H9 (cell line): ENCODE measurements around the gene PNLIP. TPM values are rescaled to one million over a fixed set of nuclear protein-coding genes. Genes with fewer than 3 reads are reported as not detected.

Source experiments
- DNase-seq: peaks from one replicate; pipeline ENCODE4 v3.0.0-alpha.2; 2017
- H2AFZ ChIP-seq: one replicate; pipeline ENCODE4 v1.6.1; 2013; ENCODE audit warnings: mild to moderate bottlenecking, low read length, control low read depth, moderate library complexity
- H2AK5ac ChIP-seq: 2 replicates; pipeline ENCODE4 v1.6.1; 2013; ENCODE audit warnings: low read length, control low read depth, mixed read lengths; ENCODE audit not compliant: insufficient read length
- H2BK120ac ChIP-seq: one replicate; pipeline ENCODE4 v1.6.1; 2013; ENCODE audit warnings: low read depth, mild to moderate bottlenecking, low read length, control low read depth, inconsistent platforms; ENCODE audit not compliant: poor library complexity, severe bottlenecking
- H2BK12ac ChIP-seq: 2 replicates; pipeline ENCODE4 v1.6.1; 2013; ENCODE audit warnings: low read length, control low read depth, mixed read lengths, low read depth; ENCODE audit not compliant: insufficient read length
- H2BK15ac ChIP-seq: 2 replicates; pipeline ENCODE4 v1.6.1; 2013; ENCODE audit warnings: low read depth, low read length, control low read depth
- H2BK20ac ChIP-seq: one replicate; pipeline ENCODE4 v1.6.1; 2013; ENCODE audit warnings: low read depth, mild to moderate bottlenecking, low read length, control low read depth, inconsistent platforms; ENCODE audit not compliant: poor library complexity, severe bottlenecking
- H2BK5ac ChIP-seq: 2 replicates; pipeline ENCODE4 v1.6.1; 2013; ENCODE audit warnings: low read length, control low read depth, mixed read lengths; ENCODE audit not compliant: insufficient read length
- H3K14ac ChIP-seq: 2 replicates; pipeline ENCODE4 v1.6.1; 2013; ENCODE audit warnings: low read length, control low read depth; ENCODE audit not compliant: insufficient read depth
- H3K18ac ChIP-seq: 2 replicates; pipeline ENCODE4 v1.6.1; 2013; ENCODE audit warnings: low read depth, mild to moderate bottlenecking, mixed read lengths, low read length, control low read depth; ENCODE audit not compliant: insufficient read length
- H3K23ac ChIP-seq: 2 replicates; pipeline ENCODE4 v1.6.1; 2013; ENCODE audit warnings: low read length, control low read depth, mixed read lengths, low read depth; ENCODE audit not compliant: insufficient read length
- H3K23me2 ChIP-seq: 2 replicates; pipeline ENCODE4 v1.6.1; 2013; ENCODE audit warnings: low read depth, mild to moderate bottlenecking, mixed read lengths, low read length, control low read depth; ENCODE audit not compliant: insufficient read length, poor library complexity, severe bottlenecking
- H3K27ac ChIP-seq: 2 replicates; pipeline ENCODE4 v1.5.1; 2013; ENCODE audit warnings: low read length, control low read depth, mixed read lengths, low read depth; ENCODE audit not compliant: insufficient read length
- H3K27me3 ChIP-seq: 2 replicates; pipeline ENCODE4 v1.6.1; 2013; ENCODE audit warnings: low read length, control low read depth, inconsistent platforms; ENCODE audit not compliant: insufficient read depth
- H3K4ac ChIP-seq: 2 replicates; pipeline ENCODE4 v1.6.1; 2013; ENCODE audit warnings: low read depth, mild to moderate bottlenecking, control low read depth, inconsistent platforms, low read length, moderate library complexity
- H3K4me1 ChIP-seq: 2 replicates; pipeline ENCODE4 v1.6.1; 2013; ENCODE audit warnings: low read length, control low read depth, inconsistent platforms; ENCODE audit not compliant: insufficient read depth
- H3K4me2 ChIP-seq: 2 replicates; pipeline ENCODE4 v1.6.1; 2013; ENCODE audit warnings: low read length, control low read depth, mixed read lengths; ENCODE audit not compliant: insufficient read length, insufficient read depth
- H3K56ac ChIP-seq: 2 replicates; pipeline ENCODE4 v1.6.1; 2013; ENCODE audit warnings: low read depth, mild to moderate bottlenecking, mixed read lengths, low read length, control low read depth; ENCODE audit not compliant: insufficient read length
- H3K79me1 ChIP-seq: 2 replicates; pipeline ENCODE4 v1.6.1; 2013; ENCODE audit warnings: low read depth, mild to moderate bottlenecking, moderate library complexity, low read length, control low read depth, inconsistent platforms; ENCODE audit not compliant: insufficient read depth, poor library complexity, severe bottlenecking
- H3K79me2 ChIP-seq: 2 replicates; pipeline ENCODE4 v1.6.1; 2013; ENCODE audit warnings: low read length, control low read depth, inconsistent platforms; ENCODE audit not compliant: insufficient read depth
- H3K9ac ChIP-seq: 2 replicates; pipeline ENCODE4 v1.6.1; 2013; ENCODE audit warnings: low read length, control low read depth, mixed read lengths; ENCODE audit not compliant: insufficient read length; ENCODE audit errors: extremely low read depth
- H3K9me3 ChIP-seq: one replicate; pipeline ENCODE4 v1.6.1; 2013; ENCODE audit warnings: low read depth, low read length, inconsistent platforms; ENCODE audit not compliant: control insufficient read depth
- H3T11ph ChIP-seq: one replicate; pipeline ENCODE4 v1.6.1; 2013; ENCODE audit warnings: mild to moderate bottlenecking, low read length, control low read depth, inconsistent platforms
- H4K20me1 ChIP-seq: one replicate; pipeline ENCODE4 v1.6.1; 2013; ENCODE audit not compliant: control insufficient read depth, insufficient read length, insufficient read depth
- H4K5ac ChIP-seq: 2 replicates; pipeline ENCODE4 v1.6.1; 2013; ENCODE audit warnings: low read depth, mild to moderate bottlenecking, mixed read lengths, low read length, control low read depth; ENCODE audit not compliant: insufficient read length
- H4K8ac ChIP-seq: replicated peaks from 2 replicates; pipeline ENCODE4 v1.6.1; 2013; ENCODE audit warnings: low read length, control low read depth, mixed read lengths, low read depth; ENCODE audit not compliant: insufficient read length
- H4K91ac ChIP-seq: 2 replicates; pipeline ENCODE4 v1.6.1; 2013; ENCODE audit warnings: low read depth, mild to moderate bottlenecking, moderate library complexity, mixed read lengths, low read length, control low read depth; ENCODE audit not compliant: insufficient read length
- H3K27ac Mint-ChIP-seq, 3 experiments: 2 replicates in 2 of 3; 3 replicates in 1 of 3; pipeline ENCODE4 v1.8.0; 2020 to 2021; ENCODE audit warnings: mixed read lengths in 3 of 3, mild to moderate bottlenecking in 1 of 3, moderate library complexity in 1 of 3
- H3K27me3 Mint-ChIP-seq: 2 replicates; pipeline ENCODE4 v1.8.0; 2021; ENCODE audit warnings: low read depth, mild to moderate bottlenecking, moderate library complexity, mixed read lengths
- H3K36me3 Mint-ChIP-seq, 3 experiments: 2 replicates in 2 of 3; 3 replicates in 1 of 3; pipeline ENCODE4 v1.8.0; 2020 to 2021; ENCODE audit warnings: low read depth in 3 of 3, mixed read lengths in 3 of 3; ENCODE audit not compliant: insufficient read depth in 1 of 3
- H3K4me1 Mint-ChIP-seq, 2 experiments: 2 replicates each; pipeline ENCODE4 v1.8.0; 2020; ENCODE audit warnings: mixed read lengths in 2 of 2
- H3K4me3 Mint-ChIP-seq, 2 experiments: 2 replicates in 1 of 2; 3 replicates in 1 of 2; pipeline ENCODE4 v1.8.0; 2020 to 2021; ENCODE audit warnings: mild to moderate bottlenecking in 2 of 2, mixed read lengths in 2 of 2, moderate library complexity in 1 of 2
- H3K9me3 Mint-ChIP-seq, 2 experiments: 2 replicates in 1 of 2; 3 replicates in 1 of 2; pipeline ENCODE4 v1.8.0; 2020; ENCODE audit warnings: mild to moderate bottlenecking in 2 of 2, mixed read lengths in 2 of 2, moderate library complexity in 1 of 2
- CTCF ChIP-seq: fragments of 200-600 bp; sonication (generic); conservative IDR thresholded peaks from 3 replicates; pipeline ENCODE4 v1.8.0; 2021; ENCODE audit warnings: antibody characterized with exemption, mild to moderate bottlenecking
- WGBS: extraction: QIAGEN DNeasy Blood & Tissue Kit; methylation state at CpG from one replicate; pipeline ENCODE4 v1.1.7; 2013; ENCODE audit warnings: missing lambda C conversion rate, low lambda C conversion rate, mixed read lengths; ENCODE audit not compliant: insufficient read length; ENCODE audit errors: extremely low coverage; 5-methylcytosine and 5-hydroxymethylcytosine counted together
- total RNA-seq: library from RNA; stranded (reverse); gene quantifications from 2 replicates; pipeline ENCODE4 v1.2.1, GENCODE V29; 2021

Gene PNLIP
- total RNA-seq, 1 experiment from 2014 or later, result not detected

GRCh38 chr10:116599991-116600390 is 54.3 kb downstream of the PNLIP start:
- H3K9me3 Mint-ChIP-seq, result no peaks in the 10 kb centered on the region
- Histone ChIP-seq H3K9me3 (no peaks in the 10 kb centered on the region), H3K14ac (no peak overlapping the region), H2BK12ac (no peak overlapping the region), H4K5ac (no peak overlapping the region), H3K4ac (no peak overlapping the region), H2BK15ac (no peak overlapping the region), H3K4me2 (no peak overlapping the region), H2AFZ (no peak overlapping the region), H3K56ac (no peak overlapping the region), H3K79me1 (no peaks in the 10 kb centered on the region), H4K91ac (no peak overlapping the region), H3K4me1 (no peaks in the 10 kb centered on the region), H2BK5ac (no peak overlapping the region), H2BK20ac (no peak overlapping the region), H3K23me2 (no peaks in the 10 kb centered on the region), H2BK120ac (no peak overlapping the region), H4K20me1 (no peaks in the 10 kb centered on the region), H3K27me3 (no peaks in the 10 kb centered on the region; the same call in 1 of the 2 replicates), H3K27ac (no peak overlapping the region), H4K8ac (no peak overlapping the region), H2AK5ac (no peak overlapping the region), H3K18ac (no peak overlapping the region), H3K9ac (no peak overlapping the region), H3T11ph (no peak overlapping the region), H3K79me2 (no peaks in the 10 kb centered on the region), H3K23ac (no peak overlapping the region)
- no peak overlapping the region for H3K27ac Mint-ChIP-seq
- DNase-seq, result no peak
- H3K36me3 Mint-ChIP-seq, result no peaks in the 10 kb centered on the region
- TF ChIP-seq CTCF, result no peak
- WGBS, result no CpG with 5 or more reads among the region's 5 CpGs
- H3K4me3 Mint-ChIP-seq, result no peak overlapping the region
- H3K4me1 Mint-ChIP-seq, result peaks cover 11 to 14% of the 10 kb centered on the region in 2 experiments
- peaks cover 4% of the 10 kb centered on the region for H3K27me3 Mint-ChIP-seq
